CD4-positive, alpha-beta T cell (primary cell): ENCODE measurements around the gene CKB. TPM values are rescaled to one million over a fixed set of nuclear protein-coding genes. Genes with fewer than 3 reads are reported as not detected.

Experiments
- ATAC-seq: fragments of 200-7000 bp; cut with Tn5 transposase; one replicate; pipeline ENCODE4 v1.10.0; 2022; ENCODE audit warnings: mild to moderate bottlenecking; ENCODE audit not compliant: poor library complexity
- CTCF ChIA-PET: fragments of 350-600 bp; sonication (Branson Sonifier 250); formaldehyde crosslinking; loops from one replicate; lab custom pipeline; 2021; ENCODE audit warnings: antibody characterized with exemption, inconsistent platforms; lab: Charles Lee
- POLR2A ChIA-PET: fragments of 350-600 bp; sonication (Branson Sonifier 250); formaldehyde crosslinking; loops from one replicate; lab custom pipeline; 2021; ENCODE audit warnings: antibody characterized with exemption, inconsistent platforms; lab: Charles Lee
- DNase-seq, 14 experiments: peaks; one replicate each; pipeline ENCODE4 v3.0.0-alpha.2; 2013 to 2020; ENCODE audit warnings: mixed read lengths in 2 of 14
- H3K27ac ChIP-seq, 2 donors: one replicate each; pipeline versions ENCODE4 v1.5.1 to v1.7.0; 2013; ENCODE audit warnings: low read length in 2 of 2, low read depth in 1 of 2, mild to moderate bottlenecking in 1 of 2
- H3K27me3 ChIP-seq, 2 experiments: 1 replicate in 1 of 2; 2 replicates in 1 of 2; pipeline versions ENCODE4 v1.6.1 to v1.7.0; 2013; ENCODE audit warnings: low read length in 2 of 2, control low read depth in 1 of 2, mild to moderate bottlenecking in 1 of 2, moderate library complexity in 1 of 2; ENCODE audit not compliant: insufficient read depth in 2 of 2, control insufficient read depth in 1 of 2
- H3K36me3 ChIP-seq: one replicate; pipeline ENCODE4 v1.6.1; 2013; ENCODE audit warnings: low read length, control low read depth; ENCODE audit not compliant: insufficient read depth
- H3K4me1 ChIP-seq: one replicate; pipeline ENCODE4 v1.6.1; 2013; ENCODE audit warnings: low read length, control low read depth; ENCODE audit not compliant: insufficient read depth
- H3K4me3 ChIP-seq: one replicate; pipeline ENCODE4 v1.5.1; 2013; ENCODE audit warnings: mild to moderate bottlenecking, low read length, moderate library complexity
- H3K9me3 ChIP-seq, 2 experiments: 1 replicate in 1 of 2; 2 replicates in 1 of 2; pipeline versions ENCODE4 v1.6.1 to v1.7.0; 2013; ENCODE audit warnings: low read length in 2 of 2, mild to moderate bottlenecking in 2 of 2, control low read depth in 1 of 2, moderate library complexity in 1 of 2; ENCODE audit not compliant: control insufficient read depth in 1 of 2, insufficient read depth in 1 of 2
- H3K27ac Mint-ChIP-seq: one replicate; pipeline ENCODE4 v1.8.0; 2020; ENCODE audit warnings: mixed read lengths
- H3K27me3 Mint-ChIP-seq: one replicate; pipeline ENCODE4 v1.8.0; 2021; ENCODE audit warnings: mixed read lengths
- H3K36me3 Mint-ChIP-seq: one replicate; pipeline ENCODE4 v1.8.0; 2021; ENCODE audit warnings: low read depth, mixed read lengths
- H3K4me1 Mint-ChIP-seq: one replicate; pipeline ENCODE4 v1.8.0; 2021; ENCODE audit warnings: low read depth, mixed read lengths
- H3K4me3 Mint-ChIP-seq: one replicate; pipeline ENCODE4 v1.8.0; 2020; ENCODE audit warnings: mild to moderate bottlenecking, mixed read lengths
- H3K9me3 Mint-ChIP-seq: one replicate; pipeline ENCODE4 v1.8.0; 2020; ENCODE audit warnings: mixed read lengths
- CTCF ChIP-seq: fragments of 200-600 bp; IDR thresholded peaks from one replicate; pipeline ENCODE4 v1.8.0; 2022; ENCODE audit warnings: antibody characterized with exemption, mild to moderate bottlenecking
- intact Hi-C, 2 experiments: fragments of 100-400 bp; cut with DNase I in 1 of 2; cut with micrococcal nuclease in 1 of 2; formaldehyde crosslinking; loops; one replicate each; pipeline versions ENCODE4 v1.15.1 to v1.9.0; 2023 to 2025; cut with DNase I, micrococcal nuclease
- total RNA-seq, 174 experiments: library from RNA in 2 of 174; stranded (reverse) in 2 of 174; gene quantifications; one replicate each; pipeline ENCODE4 v1.2.3 and lab custom pipeline; 2021 to 2026

Gene CKB
- total RNA-seq, 2 experiments from 2014 or later = 5.8 to 6.6 TPM

DNA sequence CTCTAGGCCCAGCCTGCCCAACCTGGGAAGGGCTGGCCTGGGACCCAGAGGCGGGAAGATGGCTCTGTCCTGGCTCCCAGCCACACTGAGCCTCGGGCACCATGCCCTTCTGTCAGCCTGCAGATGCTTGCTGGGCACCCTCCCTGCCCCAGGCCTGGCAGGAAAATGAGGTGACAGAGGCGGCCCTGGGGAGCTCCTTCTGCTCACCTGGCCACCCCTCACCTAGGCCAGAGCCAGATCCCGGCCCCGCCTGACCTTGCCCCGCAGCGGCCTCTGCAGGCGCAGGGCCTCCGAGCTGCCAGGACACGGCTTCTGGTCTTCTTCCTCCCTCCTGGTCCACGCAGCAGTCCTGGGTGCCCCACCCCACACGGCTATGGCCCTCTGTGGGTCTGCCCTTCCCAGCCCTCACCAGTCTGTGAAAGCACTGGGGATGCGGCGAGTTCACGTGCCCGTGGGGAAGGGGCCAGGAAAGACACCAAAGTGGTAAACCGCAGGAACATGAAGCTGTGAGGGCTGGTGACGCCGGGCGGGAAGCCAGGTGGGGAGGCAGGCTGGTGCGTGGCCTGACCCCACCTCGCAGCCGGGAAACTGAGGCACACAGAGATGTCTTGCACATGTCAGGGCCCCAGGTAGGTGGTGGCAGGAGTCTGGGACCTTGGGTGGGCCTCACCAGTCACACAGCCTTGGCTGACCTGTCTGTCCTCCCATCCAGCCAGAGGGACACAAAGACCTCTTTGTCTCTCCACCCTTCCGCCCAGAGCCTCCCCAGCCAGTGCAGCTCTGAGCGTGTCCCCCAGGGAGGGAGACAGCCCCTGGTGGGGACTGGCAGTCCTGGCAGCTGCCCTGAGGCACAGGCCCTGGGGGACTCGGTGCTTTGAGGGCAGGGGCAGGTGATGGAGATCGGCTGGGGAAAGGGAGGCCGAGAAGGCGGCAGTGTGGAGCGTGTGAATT, 27.0 kb upstream of the CKB start:
- Histone ChIP-seq H3K36me3 (peaks cover under 1% of the 10 kb centered on the region), H3K27ac (no peak overlapping the region), H3K4me1 (peaks cover 8% of the 10 kb centered on the region), H3K4me3 (no peak overlapping the region), H3K9me3 (no peaks in the 10 kb centered on the region), H3K27me3 (no peaks in the 10 kb centered on the region)
- intact Hi-C loops = loop anchor here in 1 of 2 experiments (5.0 kb wide), 1 partner anchor 442 kb away; no protein-coding TSS in a partner anchor
- H3K9me3 Mint-ChIP-seq = no peaks in the 10 kb centered on the region
- peaks cover 5% of the 10 kb centered on the region for H3K36me3 Mint-ChIP-seq
- H3K27ac Mint-ChIP-seq = no peak overlapping the region
- ChIA-PET CTCF (interaction anchor here (1.3 kb wide), 1 partner anchor 49 kb away, joined by 3 read pairs; no protein-coding TSS in a partner anchor), POLR2A (no interaction called here)
- H3K4me1 Mint-ChIP-seq = peaks cover under 1% of the 10 kb centered on the region
- H3K27me3 Mint-ChIP-seq = no peaks in the 10 kb centered on the region
- no peak for DNase-seq
- TF ChIP-seq CTCF = no peak
- no peak for ATAC-seq
- no peak overlapping the region for H3K4me3 Mint-ChIP-seq

GRCh38 chr14:103548463-103549351, 26.1 kb upstream of the CKB start:
- Histone ChIP-seq H3K4me1 (peaks cover 8% of the 10 kb centered on the region), H3K27ac (no peak overlapping the region), H3K36me3 (no peaks in the 10 kb centered on the region), H3K27me3 (no peaks in the 10 kb centered on the region), H3K9me3 (no peaks in the 10 kb centered on the region), H3K4me3 (no peak overlapping the region)
- no peaks in the 10 kb centered on the region for H3K4me1 Mint-ChIP-seq
- no peak overlapping the region for H3K4me3 Mint-ChIP-seq
- ATAC-seq (no peak), DNase-seq (no peak)
- peaks cover under 1% of the 10 kb centered on the region for H3K36me3 Mint-ChIP-seq
- no peaks in the 10 kb centered on the region for H3K9me3 Mint-ChIP-seq
- intact Hi-C loops = loop anchor here in 1 of 2 experiments (5.0 kb wide), 1 partner anchor 441 kb away; no protein-coding TSS in a partner anchor
- CTCF ChIA-PET = interaction anchor here (3.8 kb wide), 1 partner anchor 30 kb away, joined by 22 read pairs; no protein-coding TSS in a partner anchor
- POLR2A ChIA-PET = no interaction called here
- no peak overlapping the region for H3K27ac Mint-ChIP-seq
- no peak for TF ChIP-seq CTCF
- H3K27me3 Mint-ChIP-seq = no peaks in the 10 kb centered on the region

DNA sequence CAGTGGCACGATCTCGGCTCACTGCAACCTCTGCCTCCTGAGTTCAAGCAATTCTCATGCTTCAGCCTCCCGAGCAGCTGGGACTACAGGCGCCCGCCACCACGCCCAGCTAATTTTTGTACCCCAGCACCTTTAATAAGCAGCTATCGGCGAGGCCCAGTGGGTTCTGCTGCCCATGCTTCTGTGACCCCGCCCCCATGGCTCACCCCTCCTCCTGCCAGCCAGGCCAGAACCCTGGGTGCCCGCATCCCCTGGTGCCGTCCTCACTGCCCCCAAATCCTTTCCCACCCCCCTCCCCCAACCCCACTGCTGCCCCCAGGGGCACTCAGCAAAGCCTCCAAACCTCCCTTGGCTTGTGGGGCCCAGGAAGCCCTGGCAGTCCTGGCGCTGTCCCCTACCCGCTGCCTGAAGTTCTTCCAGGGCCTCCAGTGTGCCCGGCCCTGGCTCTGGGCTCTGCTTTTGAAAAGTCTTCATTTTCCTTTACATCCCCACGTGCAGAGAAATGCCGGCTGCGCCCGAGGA, 25.4 kb upstream of the CKB start:
- Mint-ChIP-seq H3K27ac (no peak overlapping the region), H3K9me3 (no peaks in the 10 kb centered on the region), H3K4me3 (no peak overlapping the region), H3K36me3 (no peaks in the 10 kb centered on the region), H3K4me1 (no peaks in the 10 kb centered on the region), H3K27me3 (no peaks in the 10 kb centered on the region)
- TF ChIP-seq CTCF = no peak
- CTCF ChIA-PET = interaction anchor here (2.2 to 3.8 kb wide), 2 partner anchors 27 to 29 kb away, joined by 7 to 22 read pairs; no protein-coding TSS in a partner anchor
- no peaks in the 10 kb centered on the region for H3K27me3 ChIP-seq
- POLR2A ChIA-PET = no interaction called here
- DNase-seq (no peak), ATAC-seq (no peak)
- intact Hi-C loops = loop anchor here (2.0 to 5.0 kb wide), 2 partner anchors 441 to 443 kb away; no protein-coding TSS in a partner anchor
- no peak overlapping the region for H3K27ac ChIP-seq
- peaks cover 8% of the 10 kb centered on the region for H3K4me1 ChIP-seq
- no peak overlapping the region for H3K4me3 ChIP-seq
- no peaks in the 10 kb centered on the region for H3K9me3 ChIP-seq
- no peaks in the 10 kb centered on the region for H3K36me3 ChIP-seq
